K562 (cell line): Measurements from ENCODE around the gene ZDHHC14. TPM values are rescaled to one million over a fixed set of nuclear protein-coding genes. Genes with fewer than 3 reads are reported as not detected.

ENCODE experiments used
- ADNP ChIP-seq: fragments of 200-800 bp; sonication (Bioruptor generic); IDR thresholded peaks from 2 replicates; pipeline ENCODE4 v1.6.1; 2016; ENCODE audit warnings: missing genetic modification characterization, missing compliant biosample characterization
- MAFF ChIP-seq: IDR thresholded peaks from 2 replicates; pipeline ENCODE4 v1.6.1; 2012; ENCODE audit warnings: low read length, improper control_type of control experiment
- NCOA1 ChIP-seq: fragments of 450-650 bp; IDR thresholded peaks from 2 replicates; pipeline ENCODE4 v1.6.1; 2016; ENCODE audit warnings: low read depth
- NUFIP1 ChIP-seq: fragments of 450-650 bp; IDR thresholded peaks from 2 replicates; pipeline ENCODE4 v1.6.1; 2018; ENCODE audit not compliant: partially characterized antibody
- PRMT5 ChIP-seq: sonication (generic); formaldehyde crosslinking; IDR thresholded peaks from 2 replicates; pipeline ENCODE4 v1.5.0; 2020; ENCODE audit warnings: missing genetic modification reagents
- TAL1 ChIP-seq: fragments of 450-650 bp; IDR thresholded peaks from 2 replicates; pipeline ENCODE4 v1.6.1; 2016; ENCODE audit warnings: mild to moderate bottlenecking
- YBX1 ChIP-seq: fragments of 450-650 bp; IDR thresholded peaks from 2 replicates; pipeline ENCODE4 v1.7.1; 2016; ENCODE audit warnings: mild to moderate bottlenecking
- ZNF124 ChIP-seq: sonication (generic); formaldehyde crosslinking; IDR thresholded peaks from 2 replicates; pipeline ENCODE4 v1.8.1; 2022; ENCODE audit warnings: missing genetic modification reagents
- ZNF174 ChIP-seq: fragments of 250-450 bp; sonication (Bioruptor Pico); IDR thresholded peaks from 2 replicates; pipeline ENCODE4 v1.4.0; 2020; ENCODE audit warnings: mild to moderate bottlenecking
- ZNF184 ChIP-seq: sonication (generic); formaldehyde crosslinking; IDR thresholded peaks from 2 replicates; pipeline ENCODE4 v1.5.0; 2020; ENCODE audit warnings: missing genetic modification reagents
- ZNF263 ChIP-seq: sonication (generic); formaldehyde crosslinking; IDR thresholded peaks from 2 replicates; pipeline ENCODE4 v1.8.0; 2022; ENCODE audit warnings: mild to moderate bottlenecking, missing genetic modification reagents, borderline replicate concordance
- polyA plus RNA-seq, 8 experiments: library from polyadenylated mRNA; depleted of rRNA in 4 of 8; stranded (reverse) in 5 of 8; unstranded in 3 of 8; fragments of >200 nt; fragmentation: Nextera tagmentation in 2 of 8; fragmentation: Illumina TruSeq in 1 of 8; extraction: Ambion mirVana in 2 of 8; extraction: Trizol in 1 of 8; gene quantifications; 2 replicates each; pipeline versions ENCODE4 v1.2.1 to v1.2.3, GENCODE V29; 2011 to 2014; ENCODE audit warnings: inconsistent platforms in 1 of 8, missing spikeins in 1 of 8
- total RNA-seq, 7 experiments: library from RNA; depleted of rRNA in 6 of 7; stranded (reverse); fragments of >200 nt in 6 of 7; fragmentation: Illumina TruSeq in 2 of 7; extraction: Trizol in 2 of 7; gene quantifications; 2 replicates each; pipeline versions ENCODE4 v1.2.1 to v1.2.3, GENCODE V29; 2011 to 2021; ENCODE audit warnings: low replicate concordance in 1 of 7
- TF ChIP-seq, protein P1 (sequence below), 2 experiments: fragments of 450-650 bp; IDR thresholded peaks; 2 replicates each; pipeline ENCODE4 v1.6.1; 2016; ENCODE audit warnings: mild to moderate bottlenecking in 2 of 2, borderline replicate concordance in 1 of 2, low read depth in 1 of 2, moderate library complexity in 1 of 2
- TF ChIP-seq, protein P2 (sequence below), 2 experiments: fragments of 450-650 bp; IDR thresholded peaks; 2 replicates each; pipeline ENCODE4 v1.6.1; 2016
- TF ChIP-seq, protein P3 (sequence below): IDR thresholded peaks from 2 replicates; pipeline ENCODE4 v1.6.1; 2012; ENCODE audit warnings: low read depth, low read length, improper control_type of control experiment, borderline replicate concordance

The ZDHHC14 gene
- total and polyA plus RNA-seq, 9 of the 15 experiments (the other 6 are each of a cell fraction or from before 2014, with no cell fraction given) = 0.92 to 23.1 (median 13.8) TPM

DNA sequence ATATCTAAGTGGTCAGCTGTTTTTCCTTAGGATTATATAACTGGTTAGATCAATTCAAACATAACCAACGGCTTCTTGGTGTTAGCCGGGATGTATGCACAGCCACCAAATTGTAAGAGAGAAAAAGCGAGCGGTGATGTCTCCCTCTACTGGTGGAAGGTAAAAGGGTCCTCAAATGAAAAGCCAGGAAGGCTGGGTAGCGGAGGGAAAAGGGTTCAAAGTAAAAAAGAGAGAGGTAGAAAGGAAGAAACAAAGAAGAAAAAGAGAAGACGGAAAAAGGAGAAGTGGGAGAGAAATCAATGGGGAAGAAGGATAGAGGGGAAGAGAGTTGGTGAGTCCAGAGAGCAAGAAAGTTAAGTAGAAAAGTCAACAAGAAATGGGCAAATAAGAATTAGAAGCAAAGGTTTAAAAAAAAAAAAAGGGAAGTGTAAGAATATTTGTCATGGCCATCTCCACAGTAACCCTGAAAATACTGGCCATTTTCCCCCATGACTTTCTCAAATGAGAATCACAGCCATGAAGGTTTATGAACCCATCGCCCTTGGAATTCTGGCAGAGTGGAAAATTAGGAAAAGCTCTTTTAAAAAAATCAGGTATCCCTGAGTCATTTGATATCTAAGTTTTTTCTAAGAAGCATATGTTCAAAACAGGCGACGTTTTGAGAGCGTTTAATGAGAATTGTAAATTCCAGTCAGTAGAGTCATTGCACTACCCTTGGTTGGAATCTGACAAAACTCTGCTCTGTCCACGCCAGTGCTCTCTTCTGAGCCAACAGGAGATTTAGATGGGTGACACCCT lies 286.4 kb downstream of the ZDHHC14 start (continued):
- TF ChIP-seq, protein P1, sequence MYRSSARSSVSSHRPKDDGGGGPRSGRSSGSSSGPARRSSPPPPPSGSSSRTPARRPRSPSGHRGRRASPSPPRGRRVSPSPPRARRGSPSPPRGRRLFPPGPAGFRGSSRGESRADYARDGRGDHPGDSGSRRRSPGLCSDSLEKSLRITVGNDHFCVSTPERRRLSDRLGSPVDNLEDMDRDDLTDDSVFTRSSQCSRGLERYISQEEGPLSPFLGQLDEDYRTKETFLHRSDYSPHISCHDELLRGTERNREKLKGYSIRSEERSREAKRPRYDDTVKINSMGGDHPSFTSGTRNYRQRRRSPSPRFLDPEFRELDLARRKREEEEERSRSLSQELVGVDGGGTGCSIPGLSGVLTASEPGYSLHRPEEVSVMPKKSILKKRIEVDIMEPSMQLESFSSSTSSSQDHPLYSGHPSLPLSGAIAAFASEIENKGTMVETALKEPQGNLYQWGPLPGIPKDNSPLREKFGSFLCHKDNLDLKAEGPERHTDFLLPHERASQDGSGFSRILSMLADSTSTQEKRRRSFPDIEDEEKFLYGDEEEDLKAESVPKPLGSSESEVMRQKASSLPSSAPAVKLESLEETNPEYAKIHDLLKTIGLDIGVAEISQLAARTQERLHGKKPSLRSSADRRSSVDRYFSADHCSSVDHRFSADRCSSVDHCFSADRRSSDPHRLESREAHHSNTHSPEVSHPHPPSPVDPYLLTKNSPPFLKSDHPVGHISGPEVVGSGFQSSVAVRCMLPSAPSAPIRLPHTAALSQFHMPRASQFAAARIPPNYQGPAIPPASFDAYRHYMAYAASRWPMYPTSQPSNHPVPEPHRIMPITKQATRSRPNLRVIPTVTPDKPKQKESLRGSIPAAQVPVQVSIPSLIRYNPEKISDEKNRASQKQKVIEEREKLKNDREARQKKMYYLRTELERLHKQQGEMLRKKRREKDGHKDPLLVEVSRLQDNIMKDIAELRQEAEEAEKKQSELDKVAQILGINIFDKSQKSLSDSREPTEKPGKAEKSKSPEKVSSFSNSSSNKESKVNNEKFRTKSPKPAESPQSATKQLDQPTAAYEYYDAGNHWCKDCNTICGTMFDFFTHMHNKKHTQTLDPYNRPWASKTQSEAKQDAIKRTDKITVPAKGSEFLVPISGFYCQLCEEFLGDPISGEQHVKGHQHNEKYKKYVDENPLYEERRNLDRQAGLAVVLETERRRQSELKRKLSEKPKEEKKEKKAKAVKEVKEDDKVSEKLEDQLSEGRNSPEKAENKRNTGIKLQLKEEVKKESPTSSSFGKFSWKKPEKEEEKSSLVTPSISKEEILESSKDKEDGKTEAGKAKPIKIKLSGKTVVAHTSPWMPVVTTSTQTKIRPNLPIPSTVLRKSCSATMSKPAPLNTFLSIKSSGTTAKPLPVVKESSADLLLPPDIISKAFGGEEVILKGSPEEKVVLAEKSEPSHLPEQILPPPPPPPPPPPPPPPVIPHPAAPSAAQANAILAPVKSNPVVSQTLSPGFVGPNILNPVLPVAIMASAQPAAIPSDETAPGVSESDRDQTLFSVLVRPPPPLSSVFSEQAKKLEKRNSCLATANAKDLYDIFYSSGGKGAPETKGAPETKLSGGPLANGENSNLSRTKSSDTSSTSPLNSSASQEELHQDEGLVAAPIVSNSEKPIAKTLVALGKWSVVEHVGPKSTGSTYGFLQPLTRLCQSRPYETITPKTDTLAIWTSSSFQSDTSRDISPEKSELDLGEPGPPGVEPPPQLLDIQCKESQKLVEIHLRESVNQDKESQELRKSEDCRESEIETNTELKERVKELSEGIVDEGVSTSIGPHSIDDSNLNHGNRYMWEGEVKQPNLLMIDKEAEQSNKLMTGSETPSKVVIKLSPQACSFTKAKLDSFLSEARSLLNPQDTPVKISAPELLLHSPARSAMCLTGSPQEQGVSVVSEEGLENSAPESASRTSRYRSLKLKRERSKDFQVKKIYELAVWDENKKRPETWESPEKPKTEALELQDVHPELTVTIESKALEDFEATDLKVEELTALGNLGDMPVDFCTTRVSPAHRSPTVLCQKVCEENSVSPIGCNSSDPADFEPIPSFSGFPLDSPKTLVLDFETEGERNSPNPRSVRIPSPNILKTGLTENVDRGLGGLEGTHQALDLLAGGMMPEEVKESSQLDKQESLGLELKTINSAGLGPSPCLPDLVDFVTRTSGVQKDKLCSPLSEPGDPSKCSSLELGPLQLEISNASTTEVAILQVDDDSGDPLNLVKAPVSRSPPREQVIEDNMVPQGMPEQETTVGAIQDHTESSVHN (IDR thresholded peaks at IDR 0.05; ENCODE audit: borderline replicate concordance in 1 of 2, low read depth in 1 of 2) = peak in 1 of 2 experiments; percentile 63; a peak in 1 of 4 replicates
- TF ChIP-seq, protein P2, sequence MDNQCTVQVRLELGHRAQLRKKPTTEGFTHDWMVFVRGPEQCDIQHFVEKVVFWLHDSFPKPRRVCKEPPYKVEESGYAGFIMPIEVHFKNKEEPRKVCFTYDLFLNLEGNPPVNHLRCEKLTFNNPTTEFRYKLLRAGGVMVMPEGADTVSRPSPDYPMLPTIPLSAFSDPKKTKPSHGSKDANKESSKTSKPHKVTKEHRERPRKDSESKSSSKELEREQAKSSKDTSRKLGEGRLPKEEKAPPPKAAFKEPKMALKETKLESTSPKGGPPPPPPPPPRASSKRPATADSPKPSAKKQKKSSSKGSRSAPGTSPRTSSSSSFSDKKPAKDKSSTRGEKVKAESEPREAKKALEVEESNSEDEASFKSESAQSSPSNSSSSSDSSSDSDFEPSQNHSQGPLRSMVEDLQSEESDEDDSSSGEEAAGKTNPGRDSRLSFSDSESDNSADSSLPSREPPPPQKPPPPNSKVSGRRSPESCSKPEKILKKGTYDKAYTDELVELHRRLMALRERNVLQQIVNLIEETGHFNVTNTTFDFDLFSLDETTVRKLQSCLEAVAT (IDR thresholded peaks at IDR 0.05) = peak; percentile 83 to 90
- TF ChIP-seq NUFIP1 (no peak), ZNF124 (CRISPR knock-in tag) (no peak), TAL1 (peak; percentile 33; the same call in 1 of the 2 replicates), ZNF263 (peak; percentile 27; the same call in 1 of the 2 replicates), MAFF (no peak), ADNP (no peak), ZNF174 (CRISPR knock-in tag) (no peak), ZNF184 (CRISPR knock-in tag) (no peak), PRMT5 (no peak), NCOA1 (0 out of 2 replicates have a peak, but pooled peaks have one; percentile 26), YBX1 (peak; percentile 80; the same call in 1 of the 2 replicates)
- TF ChIP-seq, protein P3, sequence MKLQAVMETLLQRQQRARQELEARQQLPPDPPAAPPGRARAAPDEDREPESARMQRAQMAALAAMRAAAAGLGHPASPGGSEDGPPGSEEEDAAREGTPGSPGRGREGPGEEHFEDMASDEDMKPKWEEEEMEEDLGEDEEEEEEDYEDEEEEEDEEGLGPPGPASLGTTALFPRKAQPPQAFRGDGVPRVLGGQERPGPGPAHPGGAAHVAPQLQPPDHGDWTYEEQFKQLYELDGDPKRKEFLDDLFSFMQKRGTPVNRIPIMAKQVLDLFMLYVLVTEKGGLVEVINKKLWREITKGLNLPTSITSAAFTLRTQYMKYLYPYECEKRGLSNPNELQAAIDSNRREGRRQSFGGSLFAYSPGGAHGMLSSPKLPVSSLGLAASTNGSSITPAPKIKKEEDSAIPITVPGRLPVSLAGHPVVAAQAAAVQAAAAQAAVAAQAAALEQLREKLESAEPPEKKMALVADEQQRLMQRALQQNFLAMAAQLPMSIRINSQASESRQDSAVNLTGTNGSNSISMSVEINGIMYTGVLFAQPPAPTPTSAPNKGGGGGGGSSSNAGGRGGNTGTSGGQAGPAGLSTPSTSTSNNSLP = 0 out of 2 replicates have a peak, but pooled peaks have one; percentile 32
